Measurements from ENCODE around the gene DPEP1. TPM values are rescaled to one million over a fixed set of nuclear protein-coding genes. Genes with fewer than 3 reads are reported as not detected.

Gene DPEP1
- polyA plus RNA-seq, 1 donor (not counting 4 experiments of a cell fraction or from before 2014, with no cell fraction given): 0.13 TPM

GRCh38 chr16:89651584-89651983, 38.1 kb downstream of the DPEP1 start:
- Histone ChIP-seq H3K4me1 (ENCODE audit: control insufficient read depth, extremely low read depth, insufficient read depth, low read length) (peaks cover 10% of the 10 kb centered on the region), H3K27me3 (ENCODE audit: control insufficient read depth, extremely low read depth, insufficient read depth, low read length) (no peaks in the 10 kb centered on the region), H4K20me1 (ENCODE audit: control insufficient read depth, extremely low read depth, insufficient read depth, low read length) (peaks cover 3% of the 10 kb centered on the region), H3K9me1 (ENCODE audit: control insufficient read depth, extremely low read depth, insufficient read depth, low read length) (peaks cover 3% of the 10 kb centered on the region), H3K36me3 (ENCODE audit: control insufficient read depth in 2 of 2, extremely low read depth in 1 of 2, insufficient read depth in 2 of 2, low read length in 2 of 2) (peaks cover 15 to 18% of the 10 kb centered on the region in 2 experiments), H3K79me2 (ENCODE audit: control insufficient read depth, insufficient read depth, low read length) (peaks cover 42% of the 10 kb centered on the region), H3K9me3 (ENCODE audit: control insufficient read depth, low read depth, low read length) (no peaks in the 10 kb centered on the region), H2AFZ (ENCODE audit: control insufficient read depth, low read length) (no peak overlapping the region), H3K9ac (ENCODE audit: control insufficient read depth, extremely low read depth, insufficient read depth, low read length) (no peak overlapping the region), H3K27ac (ENCODE audit: control insufficient read depth, insufficient read depth, low read length) (no peak overlapping the region), H3K4me3 (ENCODE audit: control insufficient read depth in 2 of 3, extremely low read depth in 1 of 3, insufficient read depth in 2 of 3, low read depth in 1 of 3, low read length in 3 of 3) (no peak overlapping the region), H3K4me2 (ENCODE audit: control insufficient read depth, extremely low read depth, insufficient read depth, low read depth, low read length) (no peak overlapping the region)
- dilution Hi-C loops (cut with MboI; ENCODE audit: extremely low pct_ligation_motif_present, low sequenced_read_pairs): no loop called here
- TF ChIP-seq CTCF (optimal IDR thresholded peaks at IDR 0.05 in 1 of 3, IDR thresholded peaks at IDR 0.05 in 1 of 3, conservative IDR thresholded peaks at IDR 0.05 in 1 of 3; ENCODE audit: extremely low read depth in 1 of 3, insufficient read depth in 2 of 3, low read length in 3 of 3) (no peak), EZH2 (IDR thresholded peaks at IDR 0.05; ENCODE audit: low read length) (no peak)
- FAIRE-seq (no peak), DNase-seq (ENCODE audit: low read depth, low spot score) (no peak)

- H3K4me1 ChIP-seq (ENCODE audit: control insufficient read depth, extremely low read depth, insufficient read depth, low read length): peaks cover 10% of the 10 kb centered on the region
- H3K9me3 ChIP-seq (ENCODE audit: control insufficient read depth, low read depth, low read length): no peaks in the 10 kb centered on the region
- no peak overlapping the region for H2AFZ ChIP-seq (ENCODE audit: control insufficient read depth, low read length)
- H3K9ac ChIP-seq (ENCODE audit: control insufficient read depth, extremely low read depth, insufficient read depth, low read length): no peak overlapping the region
- peaks cover 12 to 14% of the 10 kb centered on the region in 2 experiments for H3K36me3 ChIP-seq (ENCODE audit: control insufficient read depth in 2 of 2, extremely low read depth in 1 of 2, insufficient read depth in 2 of 2, low read length in 2 of 2)
- no peak overlapping the region for H3K27ac ChIP-seq (ENCODE audit: control insufficient read depth, insufficient read depth, low read length)
- H3K9me1 ChIP-seq (ENCODE audit: control insufficient read depth, extremely low read depth, insufficient read depth, low read length): no peaks in the 10 kb centered on the region
- DNase-seq (ENCODE audit: low read depth, low spot score) (no peak), FAIRE-seq (no peak)
- no peak overlapping the region for H3K4me3 ChIP-seq (ENCODE audit: control insufficient read depth in 2 of 3, extremely low read depth in 1 of 3, insufficient read depth in 2 of 3, low read depth in 1 of 3, low read length in 3 of 3)
- TF ChIP-seq CTCF (optimal IDR thresholded peaks at IDR 0.05 in 1 of 3, IDR thresholded peaks at IDR 0.05 in 1 of 3, conservative IDR thresholded peaks at IDR 0.05 in 1 of 3; ENCODE audit: extremely low read depth in 1 of 3, insufficient read depth in 2 of 3, low read length in 3 of 3) (no peak), EZH2 (IDR thresholded peaks at IDR 0.05; ENCODE audit: low read length) (no peak)
- H3K27me3 ChIP-seq (ENCODE audit: control insufficient read depth, extremely low read depth, insufficient read depth, low read length): no peaks in the 10 kb centered on the region
- dilution Hi-C loops (cut with MboI; ENCODE audit: extremely low pct_ligation_motif_present, low sequenced_read_pairs): no loop called here
- H4K20me1 ChIP-seq (ENCODE audit: control insufficient read depth, extremely low read depth, insufficient read depth, low read length): peaks cover 3% of the 10 kb centered on the region
- peaks cover 57% of the 10 kb centered on the region for H3K79me2 ChIP-seq (ENCODE audit: control insufficient read depth, insufficient read depth, low read length)
- no peak overlapping the region for H3K4me2 ChIP-seq (ENCODE audit: control insufficient read depth, extremely low read depth, insufficient read depth, low read depth, low read length)
Observed at GRCh38 chr16:89653656-89654295, 40.3 kb downstream of the DPEP1 start.

Data from keratinocyte (primary cell).